Fibroblast of villous mesenchyme (primary cell): ENCODE measurements around the gene UBAP2L. TPM values are rescaled to one million over a fixed set of nuclear protein-coding genes. Genes with fewer than 3 reads are reported as not detected.

Source experiments
- DNase-seq: peaks from one replicate; pipeline ENCODE4 v3.0.0-alpha.2; 2010; ENCODE audit warnings: low read depth
- H3K4me3 ChIP-seq: 2 replicates; pipeline ENCODE4 v1.5.1; 2011; ENCODE audit warnings: low read depth, mild to moderate bottlenecking, low read length
- CTCF ChIP-seq: IDR thresholded peaks from 2 replicates; pipeline ENCODE4 v1.5.1; 2012; ENCODE audit warnings: low read depth, mild to moderate bottlenecking, low read length; ENCODE audit not compliant: insufficient read depth
- total RNA-seq: library from RNA; depleted of rRNA; stranded (reverse); fragments of >200 nt; gene quantifications from 2 replicates; pipeline ENCODE4 v1.2.3, GENCODE V29; 2012

UBAP2L gene, protein sequence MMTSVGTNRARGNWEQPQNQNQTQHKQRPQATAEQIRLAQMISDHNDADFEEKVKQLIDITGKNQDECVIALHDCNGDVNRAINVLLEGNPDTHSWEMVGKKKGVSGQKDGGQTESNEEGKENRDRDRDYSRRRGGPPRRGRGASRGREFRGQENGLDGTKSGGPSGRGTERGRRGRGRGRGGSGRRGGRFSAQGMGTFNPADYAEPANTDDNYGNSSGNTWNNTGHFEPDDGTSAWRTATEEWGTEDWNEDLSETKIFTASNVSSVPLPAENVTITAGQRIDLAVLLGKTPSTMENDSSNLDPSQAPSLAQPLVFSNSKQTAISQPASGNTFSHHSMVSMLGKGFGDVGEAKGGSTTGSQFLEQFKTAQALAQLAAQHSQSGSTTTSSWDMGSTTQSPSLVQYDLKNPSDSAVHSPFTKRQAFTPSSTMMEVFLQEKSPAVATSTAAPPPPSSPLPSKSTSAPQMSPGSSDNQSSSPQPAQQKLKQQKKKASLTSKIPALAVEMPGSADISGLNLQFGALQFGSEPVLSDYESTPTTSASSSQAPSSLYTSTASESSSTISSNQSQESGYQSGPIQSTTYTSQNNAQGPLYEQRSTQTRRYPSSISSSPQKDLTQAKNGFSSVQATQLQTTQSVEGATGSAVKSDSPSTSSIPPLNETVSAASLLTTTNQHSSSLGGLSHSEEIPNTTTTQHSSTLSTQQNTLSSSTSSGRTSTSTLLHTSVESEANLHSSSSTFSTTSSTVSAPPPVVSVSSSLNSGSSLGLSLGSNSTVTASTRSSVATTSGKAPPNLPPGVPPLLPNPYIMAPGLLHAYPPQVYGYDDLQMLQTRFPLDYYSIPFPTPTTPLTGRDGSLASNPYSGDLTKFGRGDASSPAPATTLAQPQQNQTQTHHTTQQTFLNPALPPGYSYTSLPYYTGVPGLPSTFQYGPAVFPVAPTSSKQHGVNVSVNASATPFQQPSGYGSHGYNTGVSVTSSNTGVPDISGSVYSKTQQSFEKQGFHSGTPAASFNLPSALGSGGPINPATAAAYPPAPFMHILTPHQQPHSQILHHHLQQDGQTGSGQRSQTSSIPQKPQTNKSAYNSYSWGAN
- 79.6 and 126 TPM in 2 replicates for total RNA-seq

GRCh38 chr1:154220071-154220969 is at the start of gene UBAP2L:
Gene UBAP2L, plus strand, starts transcription at chr1:154220955. Its CDS starts 4,169 bp downstream, at chr1:154225124.
- DNase-seq = peak; percentile 99
- H3K4me3 ChIP-seq = peak within 1 kb of the TSS; percentile 99
- TF ChIP-seq CTCF = no peak

DNA sequence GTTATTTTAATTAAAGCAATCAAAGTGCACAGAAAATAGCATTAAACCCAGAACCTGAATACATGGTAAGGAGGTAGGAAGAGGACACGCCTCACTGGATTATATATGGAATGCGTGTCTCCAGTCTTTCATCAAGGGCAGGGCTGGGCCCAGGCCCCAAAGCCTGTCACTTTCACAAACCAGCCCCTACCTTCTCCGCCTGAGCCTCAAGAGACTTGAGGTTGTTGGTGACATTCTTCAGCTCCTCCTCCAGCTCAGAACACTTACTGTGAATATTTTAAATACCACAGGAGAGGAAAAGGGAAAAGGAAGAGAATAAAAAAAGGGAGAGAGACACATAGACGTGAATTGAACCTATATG is 49.6 kb upstream of the UBAP2L start:
- no peak for DNase-seq
- TF ChIP-seq CTCF = no peak
- no peak overlapping the region for H3K4me3 ChIP-seq

DNA sequence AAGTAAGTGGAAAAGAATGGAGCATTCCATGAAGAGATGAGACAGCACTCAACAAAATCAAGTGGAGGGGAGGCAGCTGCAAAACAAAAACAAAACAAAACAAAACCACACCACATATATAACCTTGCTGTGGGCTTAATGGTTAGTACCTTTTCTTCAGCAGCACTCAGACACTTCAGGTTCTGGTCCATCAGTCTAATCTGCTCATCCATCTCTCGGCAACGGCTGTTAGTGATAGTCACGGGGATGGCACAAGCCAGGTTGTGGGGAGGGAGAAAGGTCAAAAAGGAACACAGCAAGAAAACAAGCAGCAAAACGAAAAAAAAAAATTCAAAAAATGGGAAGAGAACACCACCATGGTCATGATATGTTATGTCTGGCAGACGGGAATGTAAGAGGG is 48.9 kb upstream of the UBAP2L start:
- no peak for TF ChIP-seq CTCF
- H3K4me3 ChIP-seq = no peak overlapping the region
- DNase-seq = no peak

DNA sequence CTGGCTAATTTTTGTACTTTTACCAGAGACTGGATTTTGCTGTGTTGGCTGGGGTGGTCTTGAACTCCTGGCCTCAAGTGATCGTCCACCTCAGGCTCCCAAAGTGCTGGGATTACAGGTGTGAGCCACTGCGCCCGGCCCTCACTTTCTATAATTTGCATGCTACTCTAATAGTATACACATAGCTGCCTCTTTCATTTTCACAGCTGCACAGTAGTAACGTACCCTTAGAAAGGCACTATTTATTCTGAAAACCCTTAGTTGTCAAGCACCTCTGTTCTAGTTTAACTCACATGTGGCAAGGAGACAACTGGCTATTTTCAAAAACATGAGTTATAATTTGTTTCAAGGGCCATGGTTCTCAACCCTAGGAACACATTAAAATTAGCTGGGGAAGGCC is 46.1 kb upstream of the UBAP2L start:
- TF ChIP-seq CTCF = no peak
- no peak overlapping the region for H3K4me3 ChIP-seq
- no peak for DNase-seq

GRCh38 chr1:154176337-154176736 is 44.4 kb upstream of the UBAP2L start:
- no peak overlapping the region for H3K4me3 ChIP-seq
- no peak for TF ChIP-seq CTCF
- peak; percentile 83 for DNase-seq

DNA sequence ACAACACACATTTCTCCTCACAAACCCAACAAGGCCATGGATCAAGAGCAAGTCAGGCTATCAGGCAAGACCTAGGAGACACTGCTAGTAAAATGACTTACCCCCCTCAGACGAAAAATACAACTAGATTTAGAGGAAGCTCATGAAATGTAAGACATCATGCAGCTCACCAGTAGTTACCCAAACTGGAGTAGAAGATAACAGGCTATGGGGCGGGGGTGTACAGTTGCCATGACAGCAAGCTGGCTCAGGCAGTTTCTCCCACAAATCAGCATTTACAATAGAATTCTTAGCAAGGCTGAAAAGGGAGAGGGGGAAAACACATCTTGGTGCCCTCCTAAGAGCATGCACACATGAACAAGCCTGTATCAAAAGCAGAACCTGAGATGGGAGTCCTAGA is 42.7 kb upstream of the UBAP2L start:
- TF ChIP-seq CTCF = no peak
- no peak for DNase-seq
- no peak overlapping the region for H3K4me3 ChIP-seq
